Stimulated activated memory B cell treated with anti-CD40 and anti-IgM and Interleukin-4, amounts not matched to agents 10 μg/mL and 1 μg/mL and 100 μg/mL, for 72 hours (primary cell): ENCODE results near the gene EFCC1.
A peak's percentile ranks its signal among the peaks of the same experiment; 100 is the strongest.
"Not testable (repeated sequence)": the region's sequence is repeated elsewhere in the genome, so short reads cannot be mapped to it uniquely, and the experiment has no call there.

Experiments used
- ATAC-seq: fragments of 150-1000 bp; cut with Tn5 transposase; 2 replicates; pipeline ENCODE4 v1.10.0; 2021
- H3K27ac Mint-ChIP-seq: one replicate; pipeline ENCODE4 v1.8.0; 2022; ENCODE audit warnings: mild to moderate bottlenecking, mixed read lengths
- H3K27me3 Mint-ChIP-seq: one replicate; pipeline ENCODE4 v1.8.0; 2022; ENCODE audit warnings: mixed read lengths
- H3K36me3 Mint-ChIP-seq: one replicate; pipeline ENCODE4 v1.8.0; 2022; ENCODE audit warnings: mixed read lengths
- H3K4me1 Mint-ChIP-seq: one replicate; pipeline ENCODE4 v1.8.0; 2022; ENCODE audit warnings: mixed read lengths
- H3K4me3 Mint-ChIP-seq: one replicate; pipeline ENCODE4 v1.8.0; 2022; ENCODE audit warnings: mild to moderate bottlenecking, moderate library complexity, mixed read lengths
- H3K9me3 Mint-ChIP-seq: one replicate; pipeline ENCODE4 v1.8.0; 2022; ENCODE audit warnings: mixed read lengths

EFCC1 gene

DNA sequence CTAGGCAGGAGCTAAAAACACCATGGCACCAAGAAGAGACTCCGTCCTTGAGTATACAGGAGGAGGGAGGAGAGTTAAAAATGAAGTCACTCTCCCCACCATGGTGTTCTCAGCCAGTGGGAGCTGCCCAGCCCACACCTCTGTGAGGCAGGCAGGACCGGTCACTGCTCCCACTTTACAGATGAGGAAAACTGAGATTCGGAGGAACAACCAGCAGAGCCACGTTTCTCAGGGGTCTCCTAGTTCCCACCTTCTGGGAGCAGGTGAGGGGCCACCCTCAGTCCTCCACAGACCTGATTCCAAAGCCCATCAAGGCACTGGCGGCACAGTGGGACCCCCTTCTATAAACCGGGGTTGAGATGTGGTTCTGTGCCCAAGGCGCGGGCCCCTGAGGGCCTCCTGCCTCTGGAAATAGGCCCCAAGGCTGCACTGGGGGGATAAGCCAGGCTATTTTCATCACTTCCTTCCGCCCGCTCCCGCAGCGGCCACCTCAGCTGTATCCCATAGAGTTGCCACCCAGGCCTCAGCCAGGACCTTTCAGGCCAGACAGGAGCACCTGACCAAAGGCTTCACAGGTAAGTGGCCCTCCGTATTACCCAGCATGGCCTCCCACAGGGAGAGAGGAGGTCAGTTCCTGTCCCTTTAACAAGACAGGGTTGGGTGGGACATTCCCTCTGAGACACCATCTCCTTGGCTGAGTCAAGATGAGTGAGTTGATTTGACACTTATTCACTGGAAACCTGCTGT lies 59.3 kb downstream of the EFCC1 start, which contains the start of gene GP9:
GP9 (plus strand) TSS at position 504 of the 747 bp plus-strand sequence. CDS start 961 bp downstream, outside the sequence.
- ATAC-seq, result no peak
- no peak within 1 kb of the TSS for H3K27ac Mint-ChIP-seq
- H3K9me3 Mint-ChIP-seq, result no peaks in the 10 kb centered on the region
- H3K27me3 Mint-ChIP-seq, result peaks cover 64% of the 10 kb centered on the region
- no peak within 1 kb of the TSS for H3K4me3 Mint-ChIP-seq
- H3K4me1 Mint-ChIP-seq, result peaks cover 8% of the 10 kb centered on the region
- no peaks in the 10 kb centered on the region for H3K36me3 Mint-ChIP-seq

DNA sequence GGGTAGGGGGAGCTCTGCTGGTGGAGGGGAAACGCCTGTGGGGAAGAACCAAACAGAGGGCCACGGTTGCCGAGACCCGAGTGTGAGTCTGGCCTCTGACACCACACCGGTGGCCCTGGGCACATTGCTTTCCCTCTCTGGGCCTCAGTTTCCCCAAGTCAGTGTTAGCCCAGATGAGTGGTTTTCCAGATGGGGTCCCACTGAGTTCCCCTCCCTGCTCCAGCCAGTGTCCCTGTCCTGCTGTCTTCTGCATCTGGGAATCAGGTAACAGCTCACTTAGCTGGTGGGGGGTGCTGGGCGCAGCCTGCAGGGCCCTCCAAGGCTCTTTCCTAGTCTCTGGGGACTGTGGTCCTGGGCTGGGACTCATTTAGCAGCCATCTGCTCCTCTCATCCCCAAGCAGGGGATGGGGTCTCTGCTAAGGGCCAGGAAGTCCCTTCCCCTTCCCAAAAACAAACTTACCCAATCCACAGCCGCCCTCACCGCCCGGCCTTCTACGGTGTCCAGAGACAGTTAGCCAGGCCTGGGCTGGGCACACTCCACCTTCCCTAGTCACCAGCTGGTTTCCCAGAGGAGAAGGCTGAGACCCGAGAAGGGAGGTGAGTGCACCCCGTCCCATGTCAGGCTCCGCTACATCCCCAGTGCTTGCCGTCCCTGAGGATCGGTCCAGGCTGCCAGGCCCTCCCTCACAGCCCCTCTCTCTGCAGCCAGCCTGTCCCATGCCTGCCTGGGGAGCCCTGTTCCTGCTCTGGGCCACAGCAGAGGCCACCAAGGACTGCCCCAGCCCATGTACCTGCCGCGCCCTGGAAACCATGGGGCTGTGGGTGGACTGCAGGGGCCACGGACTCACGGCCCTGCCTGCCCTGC lies 60.2 kb downstream of the EFCC1 start:
- peaks cover 71% of the 10 kb centered on the region for H3K27me3 Mint-ChIP-seq
- ATAC-seq, result no peak
- H3K27ac Mint-ChIP-seq, result no peak overlapping the region

DNA sequence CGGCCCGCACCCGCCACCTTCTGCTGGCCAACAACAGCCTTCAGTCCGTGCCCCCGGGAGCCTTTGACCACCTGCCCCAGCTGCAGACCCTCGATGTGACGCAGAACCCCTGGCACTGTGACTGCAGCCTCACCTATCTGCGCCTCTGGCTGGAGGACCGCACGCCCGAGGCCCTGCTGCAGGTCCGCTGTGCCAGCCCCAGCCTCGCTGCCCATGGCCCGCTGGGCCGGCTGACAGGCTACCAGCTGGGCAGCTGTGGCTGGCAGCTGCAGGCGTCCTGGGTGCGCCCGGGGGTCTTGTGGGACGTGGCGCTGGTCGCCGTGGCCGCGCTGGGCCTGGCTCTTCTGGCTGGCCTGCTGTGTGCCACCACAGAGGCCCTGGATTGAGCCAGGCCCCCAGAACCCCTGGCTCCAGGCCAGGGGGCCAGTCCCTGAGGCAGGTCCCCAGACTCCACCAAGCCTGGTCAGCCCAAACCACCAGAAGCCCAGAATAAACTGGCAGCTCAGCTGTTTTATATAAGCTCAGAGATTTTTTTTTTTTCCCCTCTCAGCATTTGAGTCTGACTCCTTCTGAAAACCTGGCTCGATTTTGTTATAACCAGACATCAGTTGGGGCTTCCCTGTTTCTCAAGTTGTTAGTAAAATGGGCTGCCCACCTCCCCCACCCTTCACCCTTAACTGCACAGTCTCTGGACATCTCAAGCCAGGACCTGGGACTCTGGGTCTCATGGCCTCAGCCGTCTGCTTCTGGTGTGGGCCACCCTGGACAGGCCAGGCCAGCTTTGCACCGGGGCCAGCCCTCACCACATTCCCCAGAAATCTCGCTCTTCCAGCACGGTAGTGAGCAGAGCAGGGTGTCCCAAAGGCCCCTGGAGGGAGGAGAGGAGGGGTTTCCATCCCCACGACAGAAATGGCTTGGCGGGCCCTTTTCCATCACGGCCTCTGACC lies 61.1 kb downstream of the EFCC1 start:
- H3K36me3 Mint-ChIP-seq, result no peaks in the 10 kb centered on the region
- H3K4me3 Mint-ChIP-seq, result no peak overlapping the region
- no peaks in the 10 kb centered on the region for H3K9me3 Mint-ChIP-seq
- H3K27me3 Mint-ChIP-seq, result peaks cover 70% of the 10 kb centered on the region
- H3K27ac Mint-ChIP-seq, result no peak overlapping the region
- peaks cover 8% of the 10 kb centered on the region for H3K4me1 Mint-ChIP-seq
- ATAC-seq, result no peak

More for the DNA sequence above, 60.2 kb downstream of the EFCC1 start:
- Mint-ChIP-seq H3K4me1 (peaks cover 8% of the 10 kb centered on the region), H3K9me3 (no peaks in the 10 kb centered on the region), H3K4me3 (no peak overlapping the region), H3K36me3 (no peaks in the 10 kb centered on the region)

DNA sequence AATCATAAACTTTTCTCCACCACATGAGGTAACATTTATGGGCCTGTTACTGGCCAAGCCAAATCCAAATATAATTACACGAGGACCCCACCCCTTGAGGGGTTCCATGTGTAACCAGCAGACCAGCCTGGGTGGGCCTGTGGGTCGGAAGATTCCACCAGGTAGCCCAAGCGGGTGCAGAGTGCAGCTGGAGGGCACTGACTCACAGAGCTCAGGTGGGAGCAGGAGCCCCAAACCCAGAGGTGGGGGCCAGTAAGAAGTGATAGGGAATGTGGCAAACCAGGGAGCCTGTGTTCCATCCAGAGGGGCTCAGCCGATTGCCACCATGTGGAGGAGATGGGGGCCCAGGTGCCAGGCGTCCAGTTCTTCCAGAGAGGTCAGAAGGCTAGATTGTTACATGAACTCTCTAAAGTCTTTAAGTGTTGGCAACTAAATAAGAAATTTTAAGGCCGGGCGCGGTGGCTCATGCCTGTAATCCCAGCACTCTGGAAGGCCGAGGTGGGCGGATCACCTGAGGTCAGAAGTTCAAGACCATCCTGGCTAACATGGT lies 62.1 kb downstream of the EFCC1 start:
- no peak for ATAC-seq
- Mint-ChIP-seq H3K27me3 (peaks cover 71% of the 10 kb centered on the region), H3K27ac (no peak overlapping the region), H3K9me3 (no peaks in the 10 kb centered on the region), H3K4me1 (peaks cover 8% of the 10 kb centered on the region), H3K36me3 (no peaks in the 10 kb centered on the region), H3K4me3 (no peak overlapping the region)

DNA sequence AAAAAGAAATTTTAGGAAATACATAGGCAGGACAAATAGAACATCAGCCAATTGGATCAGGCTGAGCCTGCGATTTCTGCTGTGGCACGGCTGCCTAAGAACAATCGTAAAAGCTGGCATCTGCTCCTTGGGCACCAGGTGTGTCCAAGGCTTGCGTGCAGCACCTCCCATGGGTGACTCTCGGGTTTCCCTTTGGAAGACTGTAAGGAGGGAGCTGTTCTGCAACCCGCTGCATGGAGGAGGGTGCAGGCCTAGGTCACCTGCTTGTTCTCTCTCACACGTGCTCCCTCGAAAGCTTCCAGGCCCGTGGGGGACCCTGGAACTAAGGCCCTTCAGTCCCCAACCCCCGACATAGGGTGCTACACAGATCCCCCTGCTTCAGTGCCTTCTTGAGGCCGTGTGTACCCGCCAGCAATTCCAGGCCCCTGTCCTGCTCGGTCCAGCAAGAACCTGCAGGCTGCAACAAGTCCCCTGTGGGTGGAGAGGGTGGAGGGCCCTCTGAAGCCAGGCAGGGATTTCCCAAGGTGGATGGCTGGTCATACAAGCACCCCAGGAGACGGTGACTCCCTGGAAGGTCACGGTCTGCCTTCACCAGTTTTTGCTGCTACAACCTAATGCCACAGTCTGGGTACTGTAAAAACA lies 62.9 kb downstream of the EFCC1 start:
- H3K36me3 Mint-ChIP-seq, result no peaks in the 10 kb centered on the region
- ATAC-seq, result no peak
- no peak overlapping the region for H3K4me3 Mint-ChIP-seq

DNA sequence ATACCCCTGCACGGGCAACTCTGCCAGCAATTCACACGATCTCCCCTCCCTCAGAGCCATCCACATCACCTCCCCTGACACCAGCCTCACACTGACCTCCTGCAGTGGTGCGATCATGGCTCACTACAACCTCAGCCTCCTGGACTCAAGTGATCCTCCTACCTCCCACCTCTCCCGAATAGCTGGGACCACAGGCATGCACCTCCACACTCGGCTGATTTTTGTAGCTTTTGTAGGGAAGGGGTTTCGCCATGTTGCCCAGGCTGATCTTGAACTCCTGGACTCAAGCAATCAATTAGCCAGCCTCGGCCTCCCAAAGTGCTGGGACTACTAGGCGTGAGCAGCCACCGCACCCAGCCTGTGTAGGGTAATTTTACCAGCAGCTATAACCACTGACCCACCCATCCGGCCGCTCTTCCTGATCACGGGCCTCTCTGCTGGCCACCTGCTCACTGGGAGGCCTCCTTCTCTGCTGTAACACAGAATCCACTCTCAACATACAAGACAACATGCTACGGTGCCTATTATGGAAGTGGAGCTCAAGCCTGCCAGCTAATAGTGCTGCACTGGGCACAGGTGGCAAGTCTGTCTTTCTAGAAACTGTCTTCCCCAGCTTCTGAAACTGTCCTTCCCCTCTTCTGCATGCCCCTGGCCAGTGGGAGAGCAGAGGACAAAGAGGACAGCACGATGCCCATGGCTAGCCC lies 64.1 kb downstream of the EFCC1 start:
- no peak overlapping the region for H3K4me3 Mint-ChIP-seq
- no peak overlapping the region for H3K27ac Mint-ChIP-seq
- H3K9me3 Mint-ChIP-seq, result no peaks in the 10 kb centered on the region
- H3K4me1 Mint-ChIP-seq, result peaks cover 7% of the 10 kb centered on the region
- no peaks in the 10 kb centered on the region for H3K36me3 Mint-ChIP-seq
- no peak for ATAC-seq
- H3K27me3 Mint-ChIP-seq, result peaks cover 78% of the 10 kb centered on the region

More for the DNA sequence above, 62.9 kb downstream of the EFCC1 start:
- Mint-ChIP-seq H3K27ac (no peak overlapping the region), H3K4me1 (no peaks in the 10 kb centered on the region), H3K27me3 (peaks cover 71% of the 10 kb centered on the region), H3K9me3 (no peaks in the 10 kb centered on the region)

DNA sequence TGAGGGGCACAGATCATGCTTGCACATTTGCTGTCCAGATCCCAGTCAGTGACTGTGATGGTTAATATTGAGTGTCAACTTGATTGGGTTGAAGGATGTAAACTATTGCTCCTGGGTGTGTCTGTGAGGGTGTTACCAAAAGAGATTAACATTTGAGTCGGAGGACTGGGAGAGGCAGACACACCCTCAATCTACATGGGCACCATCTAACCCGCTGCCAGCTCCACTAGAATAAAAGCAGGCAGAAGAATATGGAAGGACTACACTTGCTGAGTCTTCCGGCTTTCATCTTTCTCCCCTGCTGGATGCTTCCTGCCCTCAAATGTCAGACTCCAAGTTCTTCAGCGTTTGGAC lies 64.6 kb downstream of the EFCC1 start:
- H3K4me3 Mint-ChIP-seq, result no peak overlapping the region
- no peaks in the 10 kb centered on the region for H3K36me3 Mint-ChIP-seq
- H3K9me3 Mint-ChIP-seq, result no peaks in the 10 kb centered on the region
- ATAC-seq, result no peak
- no peak overlapping the region for H3K27ac Mint-ChIP-seq
- H3K4me1 Mint-ChIP-seq, result peaks cover 10% of the 10 kb centered on the region
- peaks cover 78% of the 10 kb centered on the region for H3K27me3 Mint-ChIP-seq

DNA sequence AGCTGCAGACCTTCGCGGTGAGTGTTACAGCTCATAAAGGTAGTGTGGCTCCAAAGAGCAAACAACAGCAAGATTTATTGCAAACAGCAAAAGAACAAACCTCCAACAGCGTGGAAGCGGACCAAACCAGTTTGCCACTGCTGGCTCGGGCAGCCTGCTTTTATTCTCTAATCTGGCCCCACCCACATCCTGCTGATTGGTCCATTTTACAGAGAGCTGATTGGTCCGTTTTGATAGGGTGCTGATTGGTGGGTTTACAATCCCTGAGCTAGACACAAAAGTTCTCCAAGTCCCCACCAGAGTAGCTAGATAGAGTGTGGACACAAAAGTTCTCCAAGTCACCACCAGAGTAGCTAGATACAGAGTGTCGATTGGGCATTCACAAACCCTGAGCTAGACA lies 66.6 kb downstream of the EFCC1 start:
- H3K36me3 Mint-ChIP-seq, H3K4me1 Mint-ChIP-seq, H3K4me3 Mint-ChIP-seq, ATAC-seq, H3K9me3 Mint-ChIP-seq, H3K27ac Mint-ChIP-seq: not testable (repeated sequence)
- H3K27me3 Mint-ChIP-seq, result peaks cover 68% of the 10 kb centered on the region

DNA sequence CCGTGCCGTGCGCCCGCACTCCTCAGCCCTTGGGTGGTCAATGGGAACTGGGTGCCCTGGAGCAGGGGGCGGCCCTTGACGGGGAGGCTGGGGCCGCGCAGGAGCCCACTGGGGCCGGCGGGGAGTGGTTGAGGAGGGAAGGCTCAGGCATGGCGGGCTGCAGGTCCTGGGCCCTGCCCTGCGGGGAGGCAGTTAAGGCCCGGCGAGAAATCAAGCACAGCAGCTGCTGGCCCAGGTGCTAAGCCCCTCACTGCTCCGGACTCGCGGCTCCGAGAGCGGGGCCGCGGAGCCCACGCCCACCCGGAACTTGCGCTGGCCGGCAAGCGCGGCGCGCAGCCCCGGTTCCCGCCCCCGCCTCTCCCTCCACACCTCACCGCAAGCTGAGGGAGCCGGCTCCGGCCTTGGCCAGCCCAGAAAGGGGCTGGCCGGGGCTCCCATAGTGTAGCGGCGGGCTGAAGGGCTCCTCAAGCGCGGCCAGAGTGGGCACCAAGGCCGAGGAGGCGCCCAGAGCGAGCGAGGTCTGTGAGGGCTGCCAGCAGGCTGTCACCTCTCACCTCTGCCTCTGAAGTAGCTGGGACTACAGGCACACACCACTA lies 67.3 kb downstream of the EFCC1 start:
- H3K36me3 Mint-ChIP-seq, result no peaks in the 10 kb centered on the region
- H3K4me3 Mint-ChIP-seq, result peak overlapping the region; percentile 35
- no peak for ATAC-seq
- H3K9me3 Mint-ChIP-seq, result no peaks in the 10 kb centered on the region
- H3K27ac Mint-ChIP-seq, result no peak overlapping the region
- H3K4me1 Mint-ChIP-seq, result peaks cover 10% of the 10 kb centered on the region
- H3K27me3 Mint-ChIP-seq, result peaks cover 68% of the 10 kb centered on the region

DNA sequence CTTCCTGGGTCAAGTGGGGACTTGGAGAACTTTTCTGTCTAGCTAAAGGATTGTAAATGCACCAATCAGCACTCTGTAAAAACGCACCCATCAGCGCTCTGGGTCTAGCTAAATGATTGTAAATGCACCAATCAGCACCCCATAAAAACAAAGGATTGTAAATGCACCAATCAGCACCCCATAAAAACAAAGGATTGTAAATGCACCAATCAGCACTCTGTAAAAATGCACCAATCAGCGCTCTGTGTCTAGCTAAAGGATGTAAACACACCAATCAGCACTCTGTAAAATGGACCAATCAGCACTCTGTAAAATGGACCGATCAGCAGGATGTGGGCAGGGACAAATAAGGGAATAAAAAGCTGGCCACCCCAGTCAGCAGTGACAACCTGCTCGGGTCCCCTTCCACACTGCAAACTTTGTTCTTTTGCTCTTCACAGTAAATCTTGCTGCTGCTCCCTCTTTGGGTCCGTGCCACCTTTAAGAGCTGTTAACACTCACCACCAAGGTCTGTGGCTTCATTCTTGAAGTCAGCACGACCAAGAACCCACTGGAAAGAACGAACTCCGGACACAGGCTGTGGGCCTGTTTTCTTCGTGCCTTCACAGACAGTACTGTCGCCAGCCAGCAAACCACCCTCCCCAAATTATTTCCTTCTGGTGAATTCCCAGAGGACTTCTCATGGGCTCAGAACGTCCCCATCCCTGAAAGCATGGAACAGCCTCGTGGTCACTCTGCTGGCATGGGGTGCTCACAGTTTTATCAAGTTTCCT lies 68.4 kb downstream of the EFCC1 start:
- H3K4me1 Mint-ChIP-seq, H3K36me3 Mint-ChIP-seq, H3K9me3 Mint-ChIP-seq, H3K4me3 Mint-ChIP-seq, H3K27ac Mint-ChIP-seq, ATAC-seq: not testable (repeated sequence)
- H3K27me3 Mint-ChIP-seq, result peaks cover 63% of the 10 kb centered on the region

DNA sequence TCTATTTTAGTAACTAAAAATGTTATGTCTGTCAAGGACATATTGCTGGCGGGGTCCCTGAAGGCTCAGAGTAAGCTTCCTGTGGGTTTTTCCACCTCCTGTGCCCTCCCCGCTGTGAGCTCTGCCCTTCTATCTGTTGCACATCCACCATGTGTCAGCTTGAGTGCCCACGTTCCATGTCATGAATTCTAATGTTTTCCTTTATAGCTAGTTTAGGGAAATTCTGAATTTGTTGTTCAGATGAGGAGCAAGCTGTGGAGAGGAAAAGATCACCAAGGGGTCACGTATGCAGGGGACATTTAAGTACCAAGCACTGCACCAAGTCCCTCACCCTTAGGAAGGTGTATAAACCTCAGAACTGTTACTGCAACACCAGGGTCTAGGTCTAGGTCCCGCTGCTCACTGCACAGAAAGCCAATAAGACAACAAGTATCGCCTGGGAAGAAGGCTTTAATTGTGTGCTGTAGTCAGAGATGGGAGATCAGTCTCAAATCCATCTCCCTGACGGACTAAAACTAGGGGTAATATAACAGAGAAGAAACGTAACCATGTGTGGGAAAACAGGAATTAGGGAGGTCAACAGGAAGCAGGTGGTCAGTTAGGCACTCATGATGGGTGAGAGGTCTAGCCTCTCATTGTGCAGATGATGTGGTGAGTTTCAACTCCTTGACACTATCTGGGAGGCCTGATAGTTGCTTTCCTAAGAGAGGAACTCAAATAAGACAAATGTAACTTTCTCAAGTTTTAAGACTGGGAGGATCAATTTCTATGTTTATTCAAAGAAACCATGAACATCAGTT lies 69.2 kb downstream of the EFCC1 start:
- peaks cover 10% of the 10 kb centered on the region for H3K4me1 Mint-ChIP-seq
- H3K27me3 Mint-ChIP-seq, result peaks cover 55% of the 10 kb centered on the region
- no peak overlapping the region for H3K4me3 Mint-ChIP-seq
- no peaks in the 10 kb centered on the region for H3K9me3 Mint-ChIP-seq
- H3K27ac Mint-ChIP-seq, result no peak overlapping the region
- H3K36me3 Mint-ChIP-seq, result no peaks in the 10 kb centered on the region
- ATAC-seq, result no peak

DNA sequence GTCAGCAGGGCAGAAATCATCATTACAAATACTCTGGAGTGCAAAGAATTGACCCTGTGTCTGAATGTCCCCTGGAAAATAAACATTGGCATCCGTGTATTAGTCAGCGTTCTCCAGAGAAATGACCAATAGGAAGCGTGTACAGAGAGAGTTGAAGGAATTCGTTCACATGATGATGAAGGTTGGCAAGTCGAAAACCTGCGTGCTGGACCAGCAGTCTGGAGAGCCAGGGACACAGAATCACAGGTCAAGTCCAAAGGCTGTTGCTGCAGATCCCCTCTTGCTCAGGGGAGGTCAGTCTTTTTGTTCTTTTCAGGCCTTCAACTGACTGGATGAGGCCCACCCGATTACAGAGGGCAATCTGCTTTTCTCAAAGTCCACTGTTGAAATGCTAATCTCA lies 76.1 kb downstream of the EFCC1 start:
- Mint-ChIP-seq H3K36me3 (no peaks in the 10 kb centered on the region), H3K4me1 (no peaks in the 10 kb centered on the region), H3K4me3 (no peak overlapping the region), H3K9me3 (no peaks in the 10 kb centered on the region), H3K27ac (no peak overlapping the region), H3K27me3 (peaks cover 11% of the 10 kb centered on the region)
- ATAC-seq, result no peak
